ENCODE results near the gene UTP3.
A peak's percentile ranks its signal among the peaks of the same experiment; 100 is the strongest.
"Not testable (repeated sequence)": the region's sequence is repeated elsewhere in the genome, so short reads cannot be mapped to it uniquely, and the experiment has no call there.

The UTP3 gene

DNA sequence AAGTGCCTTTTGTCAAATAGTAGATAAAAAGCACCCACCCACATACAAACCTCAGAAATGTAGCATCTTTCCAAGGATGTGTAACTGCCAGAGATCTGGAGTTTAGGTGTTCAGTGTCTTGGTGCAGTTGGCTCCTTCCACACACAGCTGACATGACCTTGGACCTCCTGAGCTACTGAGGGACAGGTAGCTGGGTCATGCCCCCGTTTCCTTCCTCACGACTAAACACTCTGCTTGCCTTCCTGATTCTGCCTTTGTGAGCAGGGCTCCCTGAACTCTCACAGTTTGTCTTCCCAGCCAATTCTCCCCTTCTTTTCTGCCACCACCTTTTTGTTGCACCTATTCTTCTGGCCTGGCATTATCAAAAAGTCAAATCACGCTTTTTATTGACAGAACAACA lies 23.3 kb downstream of the UTP3 start:
- no peak for DNase-seq
- intact Hi-C loops (cut with DNase I) = no loop called here

DNA sequence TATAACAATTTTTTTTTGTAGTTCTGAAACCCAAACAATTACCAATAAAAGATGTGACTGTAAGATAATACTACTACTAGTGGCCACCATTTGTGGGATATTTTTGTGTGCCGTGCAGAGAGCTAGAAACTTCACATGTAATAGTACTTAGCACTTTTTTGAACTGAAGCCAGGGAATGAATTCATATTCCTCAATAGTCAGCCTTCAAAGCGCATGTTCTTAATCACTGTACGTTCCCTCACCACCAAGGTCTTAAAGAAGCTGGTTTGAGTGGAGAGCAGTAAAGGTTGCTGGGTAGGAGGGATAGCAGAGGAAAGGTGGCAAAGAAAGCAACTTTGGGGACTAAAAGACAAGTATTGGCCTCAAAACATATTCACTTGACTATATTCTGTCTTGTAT lies 23.8 kb downstream of the UTP3 start:
- DNase-seq = no peak
- intact Hi-C loops (cut with DNase I) = no loop called here

DNA sequence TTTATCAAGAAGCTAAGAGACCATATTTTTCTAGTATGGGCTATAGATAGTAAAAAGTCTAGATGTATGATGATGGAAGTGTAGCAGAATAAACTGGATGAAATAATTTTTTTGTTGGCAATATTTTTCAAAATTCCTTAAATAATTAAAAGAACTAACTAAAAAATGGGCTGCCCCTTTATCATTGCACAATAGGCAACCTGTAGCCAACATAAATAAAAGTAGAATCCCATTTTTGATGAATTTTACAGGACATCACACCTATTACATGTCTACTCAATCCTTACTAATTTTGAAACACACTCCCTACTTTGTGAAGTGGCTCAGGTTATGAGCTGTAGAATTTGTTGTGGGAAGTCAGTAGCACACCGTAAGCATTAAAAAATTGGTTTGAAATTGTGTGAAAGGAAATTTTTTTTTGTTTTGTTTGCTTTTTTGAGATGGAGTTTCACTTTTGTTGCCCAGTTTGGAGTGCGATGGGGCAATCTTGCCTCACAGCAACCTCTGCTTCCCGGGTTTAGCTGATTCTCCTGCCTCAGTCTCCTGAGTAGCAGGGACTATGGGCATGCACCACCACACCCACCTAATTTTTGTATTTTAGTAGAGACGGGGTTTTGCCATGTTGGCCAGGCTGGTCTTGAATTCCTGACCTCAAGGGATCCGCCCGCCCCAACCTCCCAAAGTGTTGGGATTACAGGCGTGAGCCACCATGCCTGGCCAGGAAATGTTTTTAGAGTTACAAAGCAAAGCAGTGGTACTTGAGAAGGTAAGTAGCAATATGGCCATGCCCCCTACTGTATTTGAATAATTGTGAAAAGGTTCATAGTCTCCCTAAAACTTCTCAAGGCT lies 24.5 kb downstream of the UTP3 start:
- DNase-seq = no peak
- intact Hi-C loops (cut with DNase I) = no loop called here

DNA sequence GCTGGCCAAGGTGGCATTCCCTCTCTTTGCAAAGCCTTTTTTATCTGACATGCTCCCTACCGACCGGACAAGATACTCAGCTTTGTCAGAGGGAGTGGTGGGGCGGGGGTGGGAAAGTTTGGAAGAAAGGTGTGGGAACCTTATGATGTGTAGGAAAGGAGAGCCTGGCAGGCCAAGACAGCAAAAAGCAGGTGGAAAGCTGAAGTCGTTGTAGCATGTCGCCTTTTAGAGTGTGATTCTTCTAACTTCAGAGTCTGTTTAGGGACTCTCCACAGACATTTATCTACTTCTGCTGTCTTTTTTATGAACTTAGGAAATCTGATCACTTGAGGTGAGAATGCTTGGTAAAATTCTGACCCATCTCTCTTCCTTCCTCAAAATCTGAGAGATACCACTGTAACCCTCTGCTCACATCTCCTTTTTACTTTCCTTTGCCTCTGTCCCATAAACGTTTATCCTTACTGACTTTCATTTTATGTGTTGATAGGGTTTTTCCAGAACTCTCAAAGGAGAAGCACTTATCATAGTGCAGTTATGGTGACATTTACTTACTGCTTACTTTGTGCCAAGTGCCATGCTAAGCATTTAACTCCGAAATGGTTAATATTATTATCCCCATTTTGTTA lies 25.2 kb downstream of the UTP3 start:
- no peak for DNase-seq

DNA sequence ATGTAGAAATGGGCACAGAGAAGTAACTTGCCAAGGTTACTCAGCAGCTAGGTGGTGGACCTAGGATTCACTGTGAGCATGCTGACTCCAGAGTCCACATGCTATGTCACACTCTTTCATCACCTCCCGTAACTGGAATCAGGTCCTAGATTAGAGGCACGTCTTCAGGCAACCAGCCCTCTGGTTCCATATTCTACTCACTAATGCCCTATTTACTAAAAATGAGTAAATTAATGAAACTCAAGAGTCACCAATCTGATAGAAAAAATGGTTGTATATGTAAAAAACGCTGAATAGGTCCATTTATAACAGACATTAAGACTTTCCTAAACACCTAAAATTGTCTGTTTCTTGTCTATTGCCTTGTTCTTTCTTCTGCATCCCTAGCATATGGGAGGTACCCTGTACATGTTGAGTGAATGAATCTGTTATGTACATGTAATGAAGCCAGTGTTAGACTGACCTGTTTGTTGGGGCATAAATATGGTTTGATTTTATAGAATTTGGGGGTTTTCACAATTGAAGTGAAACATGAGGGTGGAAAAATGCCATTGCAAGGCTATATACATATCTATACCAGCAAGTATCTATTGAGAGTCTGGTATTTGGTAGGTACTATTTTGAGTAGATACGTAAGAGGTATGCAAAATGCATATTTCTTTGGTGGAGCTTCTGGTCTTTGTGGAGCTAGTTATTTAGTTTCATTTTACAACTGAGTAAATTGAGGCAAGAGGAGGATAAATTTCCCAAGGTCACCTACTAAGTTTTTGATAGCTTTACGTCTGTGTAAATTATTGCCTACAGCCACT lies 26.0 kb downstream of the UTP3 start:
- intact Hi-C loops (cut with DNase I) = no loop called here
- DNase-seq = no peak

More for the DNA sequence above, 25.2 kb downstream of the UTP3 start:
- intact Hi-C loops (cut with DNase I) = no loop called here

DNA sequence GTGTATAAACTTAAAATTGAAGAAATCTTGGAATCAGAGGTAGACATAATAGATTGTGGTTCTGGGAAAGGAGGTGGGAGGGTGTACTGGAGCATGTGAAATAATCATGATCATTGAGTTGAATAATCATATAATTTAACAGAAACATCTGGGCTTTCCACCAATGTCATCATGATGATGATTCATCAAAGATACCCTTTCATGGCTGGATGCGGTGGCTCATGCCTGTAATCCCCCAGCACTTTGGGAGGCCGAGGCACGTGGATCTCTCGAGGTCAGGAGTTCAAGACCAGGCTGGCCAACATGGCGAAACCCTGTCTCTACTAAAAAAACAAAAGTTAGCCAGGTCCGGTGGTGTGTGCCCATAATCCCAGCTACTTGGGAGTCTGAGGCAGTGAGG lies 26.8 kb downstream of the UTP3 start:
- DNase-seq = no peak
- intact Hi-C loops (cut with DNase I) = no loop called here

DNA sequence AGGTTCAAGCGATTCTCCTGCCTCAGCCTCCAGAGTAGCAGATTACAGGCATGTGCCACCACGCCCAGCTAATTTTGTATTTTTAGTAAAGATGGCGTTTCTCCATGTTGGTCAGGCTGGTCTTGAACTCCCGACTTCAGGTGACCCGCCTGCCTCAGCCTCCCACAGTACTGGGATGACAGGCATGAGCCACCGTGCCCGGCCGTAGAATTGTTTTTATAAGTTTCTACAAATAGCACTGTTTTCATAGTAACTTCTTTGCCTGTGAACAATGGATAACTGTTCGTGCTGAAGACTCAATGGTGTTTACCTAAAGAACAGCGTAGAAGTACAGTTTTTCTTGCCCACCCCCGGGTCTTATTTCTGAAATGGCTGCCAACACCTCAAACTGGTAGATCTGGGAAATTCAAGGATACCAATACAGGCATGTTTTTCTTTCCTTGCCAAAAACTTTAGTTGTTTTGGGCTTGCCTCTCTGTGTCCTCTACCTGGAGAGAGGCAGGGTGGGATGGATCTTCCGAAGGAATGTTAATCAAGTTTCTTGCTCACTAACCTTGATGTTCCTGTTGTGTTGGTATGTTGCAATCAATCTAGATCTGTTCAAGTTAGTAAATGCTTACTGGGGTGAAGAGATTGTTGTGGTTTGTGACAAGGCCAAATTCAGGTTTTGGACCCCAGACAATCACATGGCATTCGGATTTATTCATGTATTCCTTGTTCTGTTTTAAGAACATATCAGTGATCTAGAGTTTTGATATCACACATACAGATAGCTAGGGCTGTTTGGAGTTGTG lies 30.7 kb downstream of the UTP3 start:
- intact Hi-C loops (cut with DNase I) = no loop called here
- DNase-seq = no peak

DNA sequence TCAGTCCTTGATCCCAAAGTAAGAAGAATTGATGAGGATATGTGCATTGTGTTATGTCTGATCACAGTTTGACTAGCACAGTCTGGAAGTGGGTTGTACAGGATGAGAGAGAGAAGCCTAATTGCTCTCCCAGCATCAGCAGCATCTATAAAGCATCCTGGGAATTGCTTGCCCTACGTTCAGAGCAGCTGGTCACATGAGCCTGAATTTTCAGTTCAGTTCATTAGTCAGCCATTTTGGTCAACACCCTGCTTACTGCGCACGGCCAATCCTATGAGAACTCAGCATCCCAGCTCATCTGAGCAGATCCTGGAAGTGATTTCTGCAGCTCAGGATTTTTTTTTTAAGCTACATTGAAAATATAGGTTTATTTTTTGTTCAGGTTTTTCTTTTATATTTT lies 33.4 kb downstream of the UTP3 start, which contains the start of gene RUFY3:
Gene RUFY3, plus strand, starts transcription at position 218 of the 400 bp plus-strand sequence. CDS start 610 bp downstream, outside the sequence.
- DNase-seq = peak; percentile 46 to 94 (median 84)
- intact Hi-C loops (cut with DNase I) = loop anchor here (5.0 kb wide), 1 partner anchor 34 kb away; the partner anchor contains the start of gene UTP3

DNA sequence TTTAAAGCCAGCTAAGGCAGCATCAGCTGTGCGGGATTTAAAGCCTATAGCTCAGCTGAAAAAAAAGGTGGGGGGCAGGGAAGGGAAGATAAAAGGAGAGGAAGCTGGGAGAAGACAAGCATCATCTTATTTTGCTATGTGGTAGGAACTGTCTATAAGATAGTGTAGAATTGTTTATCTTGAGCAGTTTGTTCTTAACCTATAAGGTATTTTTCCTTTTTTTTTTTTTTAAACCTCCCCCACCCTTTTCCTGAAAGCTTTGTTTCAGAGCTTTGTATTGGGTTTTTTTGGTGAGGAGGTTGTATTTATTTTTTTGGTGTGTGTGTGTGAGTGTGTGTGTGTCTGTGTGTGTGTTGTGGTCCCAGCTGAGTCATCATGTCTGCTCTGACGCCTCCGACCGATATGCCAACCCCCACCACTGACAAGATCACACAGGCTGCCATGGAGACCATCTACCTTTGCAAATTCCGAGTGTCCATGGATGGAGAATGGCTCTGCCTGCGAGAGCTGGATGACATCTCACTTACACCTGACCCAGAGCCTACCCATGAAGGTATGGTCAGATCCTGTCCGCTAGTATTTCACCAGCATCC lies 34.0 kb downstream of the UTP3 start:
- intact Hi-C loops (cut with DNase I) = loop anchor here (5.0 kb wide), 1 partner anchor 35 kb away; the partner anchor contains the start of gene UTP3
- DNase-seq = peak in 40 of 42 donors; percentile 26 to 82 (median 52)

DNA sequence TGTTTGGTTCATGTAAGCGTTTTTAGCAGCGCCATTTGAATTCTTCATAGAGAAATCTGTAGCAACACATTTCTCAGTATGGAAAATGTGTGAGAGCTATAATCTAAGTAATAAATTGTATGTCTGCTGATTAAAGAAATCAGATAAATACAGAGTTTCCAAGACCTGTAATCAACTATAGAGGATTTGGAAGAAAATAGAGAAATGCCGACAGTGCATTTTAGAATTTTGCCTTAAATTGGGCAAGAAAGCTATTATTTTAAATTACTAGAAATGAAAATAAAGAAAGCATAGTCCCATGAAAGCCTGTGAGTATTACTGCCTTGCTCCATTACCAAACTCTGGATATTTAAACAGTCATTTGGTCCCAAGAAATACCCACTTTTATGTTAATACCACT lies 36.1 kb downstream of the UTP3 start:
- intact Hi-C loops (cut with DNase I) = loop anchor here (5.0 kb wide), 1 partner anchor 37 kb away; the partner anchor contains the start of gene UTP3
- DNase-seq = no peak

DNA sequence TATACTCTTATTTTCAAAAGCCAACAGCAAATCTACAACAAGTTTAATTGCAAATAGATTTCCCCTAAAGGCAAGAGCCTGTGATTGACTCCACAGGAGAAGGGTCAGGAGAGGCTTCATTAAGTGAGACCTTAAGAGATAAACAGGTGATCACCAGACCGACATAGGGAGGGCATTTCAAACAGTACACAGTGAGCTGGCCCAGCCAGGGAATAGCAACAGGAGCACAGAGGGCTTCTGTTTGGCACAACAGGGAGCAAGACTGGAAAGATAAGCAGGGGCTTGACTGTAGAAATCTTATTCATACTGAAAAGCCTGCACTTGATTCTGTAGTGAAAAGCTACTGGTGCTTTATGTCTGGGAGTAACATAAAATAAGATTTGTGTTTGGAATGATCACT lies 37.3 kb downstream of the UTP3 start:
- no peak for DNase-seq
- intact Hi-C loops (cut with DNase I) = no loop called here

DNA sequence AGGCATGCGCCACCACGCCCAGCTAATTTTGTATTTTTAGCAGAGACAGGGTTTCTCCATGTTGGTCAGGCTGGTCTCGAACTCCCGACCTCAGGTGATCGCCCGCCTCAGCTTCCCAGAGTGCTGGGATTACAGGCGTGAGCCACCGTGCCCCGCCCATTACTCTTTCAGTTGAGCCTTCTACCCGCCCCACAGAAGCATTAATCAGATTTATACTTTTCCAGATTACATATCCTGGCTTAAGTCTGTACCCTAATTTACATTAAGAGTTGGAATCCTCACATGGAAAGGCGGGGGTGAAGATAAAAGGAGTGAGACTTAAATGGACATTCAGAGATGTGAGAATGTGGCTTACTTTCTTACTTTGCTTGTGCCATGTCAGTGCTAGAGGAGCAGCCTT lies 38.2 kb downstream of the UTP3 start:
- intact Hi-C loops (cut with DNase I); DNase-seq: not testable (repeated sequence)

DNA sequence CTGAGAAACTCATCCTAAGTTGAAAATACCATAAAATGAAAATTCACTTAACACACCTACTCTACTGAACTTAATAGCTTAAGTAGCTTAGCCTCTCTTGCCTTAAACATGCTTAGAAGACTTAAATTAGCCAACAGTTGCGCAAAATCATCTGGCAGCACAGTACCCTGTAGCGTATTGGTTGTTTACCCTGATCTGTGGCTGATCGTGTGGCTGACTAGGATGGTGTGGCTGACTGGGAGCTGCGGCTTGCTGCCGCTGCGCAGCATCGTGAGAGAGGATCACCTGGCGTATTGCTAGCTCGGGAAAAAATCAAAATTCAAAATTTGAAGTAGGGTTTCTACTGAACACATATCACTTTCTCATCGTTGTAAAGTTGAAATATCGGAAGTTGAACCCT lies 39.8 kb downstream of the UTP3 start:
- DNase-seq = peak in 12 of 42 donors; percentile 14 to 54 (median 37)

DNA sequence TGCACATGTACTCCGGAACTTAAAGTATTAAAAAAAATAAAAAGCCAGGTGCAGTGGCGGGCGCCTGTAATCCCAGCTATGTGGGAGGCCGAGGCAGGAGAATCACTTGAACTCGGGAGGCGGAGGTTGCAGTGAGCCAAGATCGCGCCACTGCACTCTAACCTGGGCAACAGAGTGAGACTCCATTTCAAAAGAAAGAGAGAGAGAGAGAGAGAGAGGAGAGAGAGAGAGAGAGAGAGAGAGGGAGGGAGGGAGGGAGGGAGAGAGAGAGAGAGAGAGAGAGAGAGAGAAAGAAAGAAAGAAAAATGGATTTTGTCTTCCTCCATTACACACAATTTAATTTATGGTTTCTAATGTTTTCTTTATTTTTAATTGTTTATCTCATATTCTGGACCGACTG lies 44.5 kb downstream of the UTP3 start:
- intact Hi-C loops (cut with DNase I); DNase-seq: not testable (repeated sequence)

More for the DNA sequence above, 39.8 kb downstream of the UTP3 start:
- intact Hi-C loops (cut with DNase I) = no loop called here

DNA sequence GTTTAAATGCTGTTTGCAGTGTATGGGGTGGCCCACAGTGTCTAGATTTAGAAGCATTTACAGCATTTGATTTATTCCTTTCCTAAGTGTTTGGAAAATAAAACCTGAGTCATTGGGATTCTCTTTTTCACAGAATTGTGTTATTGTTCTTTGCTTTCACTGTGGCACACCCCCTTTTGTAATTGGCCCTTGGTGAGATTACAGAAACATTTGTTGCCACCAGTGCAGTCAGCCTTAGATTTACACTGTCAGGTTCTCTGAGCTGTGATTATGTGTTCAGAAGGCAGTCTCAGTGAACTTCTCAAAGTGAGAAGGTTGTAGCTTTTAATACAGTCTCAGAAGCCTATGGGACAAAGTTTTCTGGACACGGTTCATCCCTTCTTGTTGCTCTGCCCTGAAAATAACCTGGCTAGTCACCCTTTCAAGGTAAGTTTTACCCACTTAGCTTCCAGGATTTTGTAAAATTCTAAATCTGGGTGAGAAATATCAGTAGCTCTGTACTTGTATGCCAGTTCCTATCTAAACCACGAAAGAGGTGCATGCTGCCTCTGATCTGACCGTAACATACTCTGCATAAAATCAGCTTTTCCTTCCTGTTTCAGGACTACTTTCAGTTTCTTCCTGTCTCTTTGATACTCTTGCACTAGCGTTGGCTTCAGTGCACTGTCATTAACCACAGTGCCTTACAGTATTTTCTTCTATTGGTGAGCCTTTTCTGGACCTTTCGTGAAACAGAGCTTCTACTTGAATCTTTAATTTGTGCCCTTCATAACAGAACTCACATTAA lies 46.0 kb downstream of the UTP3 start:
- intact Hi-C loops (cut with DNase I) = no loop called here
- peak in 6 of 42 donors; percentile 6 to 60 (median 36) for DNase-seq

DNA sequence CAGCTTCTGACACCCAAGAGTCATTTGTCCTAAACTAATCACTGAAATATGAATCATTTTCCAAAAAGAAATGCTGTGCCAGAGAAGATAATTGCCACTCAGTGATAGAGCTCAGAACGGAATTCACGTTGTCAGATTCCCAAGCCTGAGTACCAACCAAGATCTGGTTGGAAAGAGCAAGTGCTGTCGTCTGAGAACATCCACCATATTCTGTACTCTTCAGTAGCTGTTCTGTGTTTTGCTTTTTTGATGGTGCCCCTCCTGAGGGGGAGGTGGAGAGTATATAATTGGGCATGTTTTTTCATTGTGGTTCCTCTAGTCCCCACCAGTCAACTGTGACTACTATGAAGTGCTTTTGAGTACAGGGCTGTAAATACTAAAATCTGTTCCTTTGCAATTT lies 46.6 kb downstream of the UTP3 start:
- DNase-seq = peak in 1 of 42 donors; percentile 7
- intact Hi-C loops (cut with DNase I) = no loop called here

DNA sequence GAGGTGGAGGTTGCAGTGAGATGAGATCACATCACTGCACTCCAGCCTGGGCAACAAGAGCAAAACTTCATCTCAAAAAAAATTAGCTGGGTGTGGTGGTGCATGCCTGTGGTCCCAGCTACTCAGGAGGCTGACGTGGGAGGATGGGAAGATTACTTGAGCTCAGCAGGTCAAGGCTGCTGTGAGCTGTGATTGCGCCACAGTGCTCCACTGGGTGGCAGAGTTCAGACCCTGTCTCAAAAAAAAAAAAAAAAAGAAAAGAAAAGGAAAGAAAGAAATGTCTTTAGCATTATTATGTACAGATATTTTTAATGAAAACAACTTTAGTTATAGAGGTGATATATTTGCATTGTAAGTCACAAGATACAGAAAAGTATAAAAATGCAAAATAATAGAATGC lies 47.6 kb downstream of the UTP3 start:
- DNase-seq = peak in 19 of 42 donors; percentile 11 to 65 (median 30)
- intact Hi-C loops (cut with DNase I) = not testable (repeated sequence)

All from head of caudate nucleus (tissue), 42 donors.